HPDE6-E6E7 (cell line): ENCODE measurements around the gene CARD16.

Experiments used
- DNase-seq: peaks from one replicate; pipeline ENCODE4 v3.0.0; 2011; ENCODE audit warnings: missing footprints; ENCODE audit errors: extremely low spot score

The CARD16 gene

DNA sequence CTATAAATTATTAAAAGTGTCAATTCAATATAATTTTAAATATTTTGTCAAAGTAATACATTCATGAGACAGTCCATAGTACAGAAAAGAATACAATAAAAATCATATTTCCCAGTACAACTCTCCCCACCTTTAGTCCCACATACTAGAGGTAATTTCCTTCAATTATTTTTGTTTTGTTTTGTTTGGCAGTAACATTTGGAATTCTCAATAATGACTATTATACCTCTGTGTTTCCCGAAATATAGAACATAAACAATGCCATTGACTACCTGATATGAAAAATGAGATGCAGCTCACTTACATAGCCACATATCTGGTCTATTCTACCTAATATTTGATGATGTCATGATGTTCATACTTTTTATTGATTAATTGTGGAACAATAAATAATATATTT, 52.4 kb downstream of the CARD16 start:
- no peak for DNase-seq

DNA sequence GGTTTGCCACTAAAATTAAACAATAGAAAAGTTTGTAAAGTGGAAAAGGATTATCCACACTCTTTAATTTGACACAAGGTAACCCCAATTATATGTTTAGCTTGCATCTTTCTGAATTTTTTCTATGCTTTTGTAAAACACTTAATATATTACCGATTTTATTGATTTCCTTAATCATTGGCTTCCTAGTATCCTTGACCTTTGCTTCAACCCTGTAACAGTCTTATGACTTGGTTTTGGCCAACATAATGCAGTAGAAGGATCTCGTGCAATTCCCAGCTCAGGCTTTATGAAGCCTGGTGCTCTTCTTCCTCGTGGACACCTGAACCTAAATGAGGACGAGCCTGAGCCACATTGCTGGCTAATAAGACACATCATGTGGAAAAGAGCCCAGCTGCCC, 53.1 kb downstream of the CARD16 start:
- DNase-seq, result no peak
